SK-N-MC (cell line): ENCODE measurements around the gene FREM1.
A peak's percentile ranks its signal among the peaks of the same experiment; 100 is the strongest.

Experiments used
- DNase-seq: peaks from one replicate; pipeline ENCODE4 v3.0.0-alpha.2; 2011; ENCODE audit warnings: low read depth, low spot score
- H3K27ac ChIP-seq: fragments of 200-600 bp; sonication (generic); 2 replicates; pipeline ENCODE4 v1.5.1; 2016; ENCODE audit warnings: mixed run types
- H3K36me3 ChIP-seq: fragments of 200-600 bp; sonication (generic); 2 replicates; pipeline ENCODE4 v1.6.1; 2017; ENCODE audit warnings: antibody characterized with exemption, low read length, mixed read lengths; ENCODE audit not compliant: insufficient read depth
- H3K4me3 ChIP-seq: fragments of 200-600 bp; sonication (generic); 2 replicates; pipeline ENCODE4 v1.5.1; 2016
- H3K9ac ChIP-seq: fragments of 200-600 bp; sonication (generic); 2 replicates; pipeline ENCODE4 v1.8.0; 2017; ENCODE audit warnings: mixed run types, mixed read lengths; ENCODE audit not compliant: insufficient read length
- H3K9me3 ChIP-seq: fragments of 200-600 bp; sonication (generic); 2 replicates; pipeline ENCODE4 v1.6.1; 2017; ENCODE audit warnings: low read depth, mild to moderate bottlenecking, antibody characterized with exemption, low read length, moderate library complexity, mixed read lengths
- EZH2 ChIP-seq: fragments of 200-600 bp; sonication (generic); IDR thresholded peaks from one replicate; pipeline ENCODE4 v1.6.1; 2017; ENCODE audit warnings: antibody characterized with exemption
- FOXP2 ChIP-seq: optimal IDR thresholded peaks from 2 replicates; pipeline ENCODE3; 2011; ENCODE audit warnings: mild to moderate bottlenecking, moderate library complexity; ENCODE audit not compliant: insufficient read depth; ENCODE audit errors: extremely low read length, control extremely low read depth
- POLR2AphosphoS5 ChIP-seq: IDR thresholded peaks from 2 replicates; pipeline ENCODE4 v1.6.1; 2012; ENCODE audit warnings: mild to moderate bottlenecking, low read depth, low read length, borderline replicate concordance

FREM1 gene

GRCh38 chr9:14693251-14693861 is 216.9 kb downstream of the FREM1 start, which contains the start of gene ZDHHC21:
ZDHHC21 (minus strand) TSS chr9:14693432; CDS start chr9:14674340, 19,092 bp downstream.
- H3K4me3 ChIP-seq: peak within 1 kb of the TSS; percentile 80
- TF ChIP-seq POLR2AphosphoS5 (peak; percentile 67; the same call in 1 of the 2 replicates), EZH2 (no peak)
- peak within 1 kb of the TSS; percentile 7; the same call in 1 of the 2 replicates for H3K27ac ChIP-seq
- no peaks in the 10 kb centered on the region for H3K9me3 ChIP-seq
- H3K36me3 ChIP-seq: peaks cover 19% of the 10 kb centered on the region
- H3K9ac ChIP-seq: peak within 1 kb of the TSS; percentile 74
- no peak for DNase-seq

GRCh38 chr9:14692470-14693250 is 217.6 kb downstream of the FREM1 start:
- Histone ChIP-seq H3K27ac (peak overlapping the region; percentile 7; the same call in 1 of the 2 replicates), H3K9ac (peak overlapping the region; percentile 74), H3K36me3 (peaks cover 26% of the 10 kb centered on the region), H3K4me3 (peak overlapping the region; percentile 80), H3K9me3 (no peaks in the 10 kb centered on the region)
- TF ChIP-seq FOXP2: peak; percentile 36
- no peak; the same call in 1 of the 2 replicates for TF ChIP-seq POLR2AphosphoS5
- DNase-seq: no peak

- Histone ChIP-seq H3K9ac (peak overlapping the region; percentile 66), H3K9me3 (no peaks in the 10 kb centered on the region), H3K27ac (peak overlapping the region; percentile 34), H3K4me3 (peak overlapping the region; percentile 80), H3K36me3 (peaks cover 41% of the 10 kb centered on the region)
- DNase-seq: no peak
- TF ChIP-seq FOXP2: no peak
- no peak for TF ChIP-seq POLR2AphosphoS5
- TF ChIP-seq EZH2: no peak
These were observed 219.1 kb downstream of the FREM1 start for GRCh38 chr9:14690948-14691730.

- DNase-seq: no peak
- H3K27ac ChIP-seq: peak overlapping the region; percentile 72
- TF ChIP-seq FOXP2: no peak
- TF ChIP-seq EZH2: no peak
- TF ChIP-seq POLR2AphosphoS5: no peak
- H3K9me3 ChIP-seq: no peaks in the 10 kb centered on the region
- no peak overlapping the region for H3K4me3 ChIP-seq
- peaks cover 45% of the 10 kb centered on the region for H3K36me3 ChIP-seq
- H3K9ac ChIP-seq: peak overlapping the region; percentile 2
These were observed 223.0 kb downstream of the FREM1 start for GRCh38 chr9:14687042-14687719.

DNA sequence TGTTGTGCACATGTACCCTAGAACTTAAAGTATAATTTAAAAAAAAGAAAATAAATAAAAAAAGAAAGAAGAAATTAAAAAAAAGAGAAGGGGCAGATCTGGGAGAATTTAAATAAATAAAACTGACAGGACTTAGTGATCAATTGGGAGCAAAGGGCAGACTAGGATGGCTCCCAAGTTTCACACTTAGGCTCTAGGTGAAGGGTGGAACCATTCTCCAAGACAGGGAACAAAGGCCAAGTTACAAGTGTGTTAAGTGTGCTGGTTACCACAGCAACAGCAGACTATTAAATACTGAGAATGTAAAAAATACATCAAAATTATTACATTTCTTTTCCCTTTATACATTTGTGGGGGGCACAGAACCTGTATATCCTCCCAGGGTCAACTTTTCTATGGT is 224.1 kb downstream of the FREM1 start:
- Histone ChIP-seq H3K9me3 (no peaks in the 10 kb centered on the region), H3K9ac (no peak overlapping the region), H3K27ac (no peak overlapping the region), H3K36me3 (peaks cover 51% of the 10 kb centered on the region), H3K4me3 (no peak overlapping the region)
- TF ChIP-seq FOXP2: no peak
- no peak for TF ChIP-seq EZH2
- TF ChIP-seq POLR2AphosphoS5: no peak
- no peak for DNase-seq
